HG03565 (cell line): ENCODE results near the gene THADA.

Experiments used
- ATAC-seq: cut with Tn5 transposase; IDR thresholded peaks from one replicate; pipeline ENCODE4 v1.9.1; 2021; ENCODE audit warnings: mild to moderate bottlenecking, moderate library complexity; ENCODE audit not compliant: unreplicated experiment

Gene THADA

DNA sequence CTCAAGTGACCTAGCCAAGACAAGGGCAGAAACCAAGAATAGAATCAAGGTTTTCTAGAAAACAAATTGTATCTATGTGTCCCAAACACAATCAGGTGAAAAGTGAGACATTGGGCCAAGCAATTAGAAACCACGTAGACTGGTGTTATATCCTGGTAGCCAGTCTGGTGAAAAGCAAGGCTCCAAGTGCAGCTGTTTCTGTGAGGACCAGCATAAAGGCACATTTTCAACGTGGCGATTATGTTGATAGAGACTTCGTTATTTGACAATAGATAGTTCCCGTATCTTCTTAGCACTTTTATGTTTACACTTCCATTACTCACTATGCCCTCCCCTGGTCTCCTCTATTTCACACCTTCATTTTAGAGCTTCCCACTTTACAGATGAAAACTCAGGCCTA is 266.2 kb downstream of the THADA start:
- no peak for ATAC-seq

DNA sequence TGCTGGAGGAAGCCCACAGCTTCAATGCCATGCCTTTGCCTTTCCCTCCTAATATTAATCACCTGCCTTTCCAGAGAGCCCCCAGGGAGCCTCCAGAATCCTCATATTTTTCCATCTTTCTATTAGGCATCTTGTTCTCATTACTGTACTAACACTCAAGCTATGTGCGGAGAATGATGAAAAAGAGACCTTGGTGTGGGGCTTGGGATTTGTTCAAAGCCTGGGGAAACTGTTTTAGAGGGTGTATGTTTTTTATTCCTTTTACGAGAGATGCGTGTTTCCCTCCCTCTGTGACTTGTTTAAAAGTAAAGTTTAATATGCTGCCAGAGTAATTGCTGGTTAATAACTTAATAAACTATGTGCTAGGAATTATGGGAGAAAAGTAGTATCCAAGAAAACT is 267.0 kb downstream of the THADA start:
- no peak for ATAC-seq

DNA sequence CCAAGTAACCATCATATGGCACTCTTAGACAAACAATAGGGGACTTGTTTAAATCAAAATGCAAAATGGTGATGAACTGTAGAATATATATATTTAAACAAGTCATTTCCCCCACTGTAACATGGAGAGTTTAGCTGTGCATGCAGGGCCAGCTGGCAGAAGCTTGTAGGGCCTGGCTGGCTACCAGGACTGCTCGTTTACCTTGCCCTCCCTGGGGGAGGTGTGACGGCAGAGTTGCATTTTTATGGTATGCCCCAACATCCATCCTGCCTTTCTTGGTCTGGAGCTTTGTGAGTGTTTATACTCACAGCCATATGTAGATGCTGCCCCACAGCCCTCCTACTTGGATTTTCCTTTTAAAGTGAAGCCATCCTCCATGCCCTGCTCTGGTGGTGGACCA is 267.7 kb downstream of the THADA start:
- no peak for ATAC-seq

DNA sequence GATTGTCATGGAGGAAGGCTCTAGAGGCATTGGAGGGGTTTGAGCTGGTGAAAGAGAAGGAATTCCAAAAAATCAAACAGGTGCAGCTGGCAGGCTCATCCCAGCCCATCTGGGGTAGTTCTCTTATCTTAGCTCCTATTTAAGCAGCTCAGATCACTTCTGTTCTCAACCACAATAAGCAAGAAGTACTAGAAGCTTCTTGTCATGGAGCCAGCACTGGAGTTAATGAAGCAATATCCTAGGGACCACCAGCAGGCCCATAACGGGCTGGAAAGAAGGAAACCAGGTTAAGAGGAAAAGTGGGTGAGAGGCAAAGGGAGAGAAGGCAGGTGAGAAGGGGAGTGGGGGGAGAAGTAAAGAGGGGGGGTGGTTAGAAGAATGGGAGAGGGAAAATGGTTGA is 268.7 kb downstream of the THADA start:
- no peak for ATAC-seq

DNA sequence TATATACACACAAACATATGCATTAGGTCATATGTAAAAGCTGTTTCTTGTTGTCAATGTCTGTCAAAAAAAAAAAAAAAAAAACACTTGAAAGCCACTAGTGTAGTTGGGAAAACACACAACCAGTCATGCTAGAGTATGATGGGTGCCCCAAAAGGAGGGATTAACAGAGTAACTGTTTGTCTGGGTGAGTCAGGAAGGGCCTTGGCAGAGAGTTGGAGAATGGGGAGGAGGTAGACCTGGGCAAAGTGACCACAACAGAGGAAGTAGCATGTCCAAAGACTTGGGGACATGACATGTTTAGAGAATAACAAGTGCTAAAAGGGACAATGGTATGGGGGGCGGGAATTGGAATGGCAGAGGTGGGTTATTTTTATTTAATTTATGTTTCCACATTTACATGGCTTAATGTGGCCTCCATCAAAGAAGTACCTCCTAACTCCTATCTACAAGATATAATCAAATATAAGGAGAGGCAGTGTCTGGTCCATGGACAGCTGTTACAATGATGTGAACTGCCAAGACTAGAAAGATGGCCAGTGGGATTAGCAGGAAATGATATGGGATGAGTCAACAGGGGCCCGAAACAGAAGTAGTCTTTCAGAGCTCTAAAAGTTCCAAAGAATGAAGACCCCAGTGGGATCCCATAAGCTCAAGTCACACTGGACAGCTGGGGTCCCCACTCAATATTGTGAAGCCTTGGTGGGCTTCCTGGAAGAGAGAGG is 269.6 kb downstream of the THADA start:
- no peak for ATAC-seq

DNA sequence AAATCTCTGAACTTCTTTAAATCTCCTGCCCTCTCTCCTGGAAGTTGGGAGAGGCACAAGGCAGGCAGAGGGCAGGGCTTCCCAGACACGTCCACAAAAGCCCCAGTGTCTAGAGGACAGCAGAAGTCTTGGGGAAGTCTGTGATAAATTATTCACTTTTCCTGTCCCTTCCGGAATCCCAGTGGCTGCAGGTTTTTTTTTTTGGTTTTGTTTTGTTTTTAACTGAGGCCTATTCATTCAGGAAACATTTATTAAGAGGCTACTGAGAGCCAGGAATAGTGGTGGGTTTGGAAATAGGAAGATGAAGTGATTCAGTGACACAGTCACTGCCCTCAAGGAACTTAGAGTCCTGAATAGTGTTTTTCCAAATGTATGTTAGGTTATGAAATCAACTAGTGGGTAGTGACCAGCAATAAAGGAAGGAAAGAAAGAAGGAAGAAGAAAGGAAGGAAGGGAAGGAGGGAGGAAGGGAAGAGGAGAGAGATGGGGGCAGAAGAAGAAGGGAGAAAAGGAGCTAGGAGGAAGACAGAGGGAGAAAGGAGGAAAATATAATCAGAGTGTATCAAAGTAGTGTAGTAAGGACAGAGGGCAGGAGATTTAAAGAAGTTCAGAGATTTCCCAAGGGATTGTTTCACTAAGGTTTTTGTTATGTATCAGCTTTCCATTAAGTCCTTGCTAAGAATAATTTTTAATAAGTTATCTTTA is 270.6 kb downstream of the THADA start:
- ATAC-seq, result no peak

DNA sequence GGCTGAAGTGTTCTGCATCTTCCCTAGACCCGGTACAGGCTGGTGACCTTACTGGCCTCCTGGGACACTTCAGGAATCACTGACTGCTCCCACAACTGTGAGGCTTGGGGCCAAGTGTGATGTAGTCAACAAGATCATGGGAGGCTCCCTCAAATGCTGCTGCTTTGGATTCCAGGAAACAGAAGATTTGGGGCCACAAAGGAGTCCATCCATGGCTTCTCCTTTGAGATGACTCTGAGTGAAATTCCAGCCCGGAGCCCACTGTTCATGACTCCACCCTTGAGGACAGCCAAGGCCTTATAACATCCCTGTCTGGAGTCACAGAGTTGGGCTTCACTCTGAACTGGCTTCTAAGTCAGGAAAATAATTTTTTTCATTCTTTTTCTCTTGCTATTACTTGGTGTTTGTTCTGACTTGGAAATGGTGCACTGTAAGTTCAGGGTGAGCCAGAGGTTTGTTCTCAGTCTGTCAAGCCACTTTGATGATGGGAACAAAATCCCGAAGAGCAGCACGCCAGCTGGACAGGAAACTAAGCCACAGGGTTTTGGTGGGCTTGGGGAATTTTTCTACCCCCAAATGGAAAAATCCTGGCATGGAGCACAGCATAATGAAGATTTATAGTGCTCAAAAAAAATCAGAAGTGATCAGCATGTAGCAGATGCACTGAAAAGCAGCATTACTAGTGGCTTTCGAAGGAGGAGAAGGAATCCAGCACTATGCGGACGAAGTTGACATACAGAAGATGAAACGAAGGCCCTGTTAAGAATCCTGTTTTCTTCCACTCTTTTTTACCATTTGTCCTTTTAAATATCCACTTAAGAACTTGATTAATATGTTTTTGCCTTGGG is 271.4 kb downstream of the THADA start:
- ATAC-seq, result no peak

DNA sequence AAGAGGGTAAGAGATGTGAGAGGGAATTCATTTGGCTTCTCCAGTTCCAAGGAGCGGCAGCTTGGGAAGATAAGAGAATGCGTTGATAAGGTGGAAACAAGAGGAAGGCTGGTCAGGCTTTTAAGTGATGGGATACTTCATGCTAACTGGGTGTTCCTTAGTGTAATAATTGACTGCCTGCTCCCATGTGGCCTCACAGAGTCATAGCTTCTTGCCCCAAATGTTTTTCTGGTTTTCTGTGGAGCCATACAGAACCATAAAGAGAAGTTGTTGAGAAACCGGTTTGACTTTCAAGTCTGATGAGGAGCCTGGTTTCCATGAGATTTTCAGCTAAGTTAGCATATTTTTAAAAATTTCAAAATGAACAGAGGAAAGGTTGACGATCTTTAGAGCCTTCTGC is 272.0 kb downstream of the THADA start:
- ATAC-seq, result no peak

DNA sequence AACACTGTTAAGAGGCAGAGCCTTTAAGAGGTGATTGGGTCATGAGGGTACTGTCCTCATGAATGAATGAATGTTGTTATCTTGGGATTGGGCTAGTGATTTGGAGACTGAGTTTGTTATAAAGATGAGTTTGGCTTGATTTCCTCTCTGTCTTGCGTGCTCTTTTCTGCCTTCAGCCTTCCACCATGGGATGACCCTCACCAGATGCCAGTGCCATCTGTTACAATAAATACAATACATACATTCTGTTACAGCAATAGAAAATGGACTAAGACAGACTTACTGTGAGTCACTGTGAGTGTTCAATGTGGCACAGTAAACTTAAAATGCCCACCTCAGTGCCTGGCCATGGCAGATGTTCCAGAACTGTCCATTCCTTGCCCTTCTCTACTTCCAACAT is 274.4 kb downstream of the THADA start:
- ATAC-seq, result no peak

DNA sequence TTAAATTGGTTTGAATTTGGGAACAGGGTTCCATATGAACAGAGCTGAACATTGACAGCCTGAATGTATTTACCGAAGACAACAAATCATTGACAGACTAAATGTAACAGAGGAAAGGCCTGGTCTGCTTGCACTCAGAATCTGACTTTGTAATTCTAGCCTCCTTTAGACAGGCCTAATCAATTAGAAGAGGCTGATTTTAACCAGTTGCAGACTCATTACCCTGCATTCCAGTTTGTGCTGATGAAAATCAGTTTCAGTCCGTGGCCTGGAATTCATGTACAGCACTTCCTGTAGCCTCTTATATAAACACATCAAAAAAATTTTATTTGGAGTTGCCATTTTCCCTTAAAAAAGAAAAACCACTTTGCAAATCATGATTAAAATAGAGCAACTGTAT is 276.3 kb downstream of the THADA start:
- ATAC-seq, result no peak

DNA sequence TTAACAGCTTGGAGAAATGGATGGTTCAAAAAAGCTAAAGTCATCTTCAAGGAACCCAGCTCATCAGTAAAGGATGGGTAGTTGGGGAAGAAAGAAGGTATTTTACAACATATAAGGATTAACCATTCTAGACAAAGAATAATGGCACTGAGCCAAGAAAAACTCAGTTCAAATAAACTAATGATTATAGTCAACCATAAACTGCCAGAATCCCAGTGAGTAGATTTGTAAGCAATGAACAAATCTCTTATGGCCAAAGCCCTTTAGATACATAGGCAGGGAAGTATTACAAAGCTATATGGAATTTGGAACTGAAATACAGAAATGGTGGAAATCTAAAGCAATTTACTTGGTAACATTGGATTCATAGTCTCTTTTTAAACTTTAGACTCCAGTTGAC is 277.0 kb downstream of the THADA start:
- ATAC-seq, result no peak

DNA sequence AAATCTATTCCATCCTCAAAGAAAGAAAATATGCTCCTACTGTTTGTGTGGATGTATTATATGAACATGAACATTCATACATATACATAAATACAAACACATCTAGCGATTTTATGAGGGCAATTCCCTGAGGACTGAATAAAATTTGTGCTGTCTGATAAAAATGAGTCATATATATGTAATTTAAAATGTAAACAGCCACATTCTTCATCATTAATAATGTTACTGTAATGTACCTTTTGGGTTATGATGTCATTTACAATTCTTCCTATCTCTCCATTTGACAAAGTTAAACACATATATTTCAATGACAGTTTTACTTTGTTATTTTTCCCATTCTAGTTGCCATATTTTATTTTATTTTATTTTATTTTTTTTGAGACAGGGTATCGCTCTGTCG is 278.2 kb downstream of the THADA start:
- no peak for ATAC-seq

DNA sequence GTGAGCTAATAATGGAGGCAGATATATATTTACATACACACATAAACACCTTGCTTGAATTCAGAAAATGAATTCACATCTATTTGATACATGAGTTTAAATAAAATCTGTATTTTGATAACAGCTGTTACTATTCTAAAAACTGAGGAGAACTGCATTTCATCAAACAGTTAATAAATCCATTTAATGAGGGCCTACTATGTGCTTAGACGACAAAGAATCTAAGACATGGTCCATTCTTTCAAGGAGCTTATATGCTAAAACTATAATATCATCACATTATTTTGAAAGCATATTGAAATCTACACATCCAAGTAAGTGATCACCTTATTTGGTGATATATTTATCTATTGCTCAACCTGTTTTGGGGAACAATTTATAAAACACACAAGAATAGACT is 278.6 kb downstream of the THADA start:
- ATAC-seq, result no peak

DNA sequence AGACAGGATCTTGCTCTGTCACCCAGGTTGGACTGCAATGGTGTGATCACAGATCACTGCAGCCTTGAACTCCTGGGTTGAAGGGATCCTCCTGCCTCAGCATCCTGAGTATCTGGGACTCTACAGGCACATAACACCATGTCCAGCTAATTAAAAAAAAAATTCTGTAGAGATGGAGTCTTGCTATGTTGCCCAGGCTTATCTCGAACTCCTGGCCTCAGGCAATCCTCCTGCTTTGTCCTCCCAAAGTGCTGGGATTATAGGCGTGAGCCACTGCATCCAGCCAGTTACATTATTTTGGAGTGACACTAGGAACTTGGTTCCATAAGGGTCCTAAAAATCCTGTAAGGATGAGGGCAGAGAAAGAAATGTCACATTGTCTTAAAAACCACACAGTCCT is 280.4 kb downstream of the THADA start:
- ATAC-seq, result no peak

DNA sequence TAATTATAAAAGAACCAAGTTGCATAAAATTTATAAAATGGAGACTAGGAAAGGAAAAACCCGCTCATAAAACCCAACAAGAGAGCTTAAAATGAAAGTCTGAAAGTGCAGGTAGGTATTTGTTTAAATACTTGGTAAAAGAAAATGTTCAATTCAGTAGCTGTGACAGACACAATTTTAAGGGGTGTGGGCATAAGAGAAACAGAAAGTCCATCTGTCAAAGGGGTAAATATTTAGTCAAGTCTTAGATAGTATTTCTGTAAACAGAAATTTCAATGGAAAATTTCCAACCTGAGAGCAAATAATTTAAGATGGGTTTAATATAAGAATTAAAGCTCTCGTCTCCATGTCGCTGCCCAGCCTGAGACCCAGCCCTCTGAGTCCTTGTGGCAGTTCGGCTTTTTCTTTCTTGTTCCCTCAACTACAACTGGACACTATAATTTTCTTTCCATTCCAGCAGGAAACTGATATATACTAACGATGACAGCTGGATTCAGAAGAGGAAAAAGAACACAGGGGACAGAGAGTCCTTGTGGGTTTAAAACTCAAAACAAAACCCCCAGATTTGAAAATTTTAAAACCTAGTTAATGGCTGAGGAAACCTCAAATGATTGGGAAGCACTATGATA is 281.4 kb downstream of the THADA start:
- ATAC-seq, result no peak

DNA sequence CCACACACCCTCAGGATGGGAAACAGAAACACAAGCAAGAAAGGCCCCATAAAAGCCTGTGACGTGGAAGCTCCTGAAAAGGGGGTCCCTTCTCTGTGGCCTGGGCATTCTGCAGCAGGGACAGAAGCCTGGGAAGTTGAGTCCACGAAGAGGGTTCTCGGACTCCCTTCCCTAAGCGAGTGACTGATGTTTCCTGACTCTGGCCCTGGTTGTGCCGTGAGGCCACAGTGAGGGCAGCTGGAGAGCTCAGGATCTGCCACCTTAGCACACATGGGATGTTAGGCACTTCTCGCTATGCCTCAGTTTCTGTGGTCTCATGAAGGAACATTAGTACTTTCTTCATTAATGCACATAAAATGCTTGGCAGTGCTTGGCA is 282.2 kb downstream of the THADA start:
- ATAC-seq, result no peak

DNA sequence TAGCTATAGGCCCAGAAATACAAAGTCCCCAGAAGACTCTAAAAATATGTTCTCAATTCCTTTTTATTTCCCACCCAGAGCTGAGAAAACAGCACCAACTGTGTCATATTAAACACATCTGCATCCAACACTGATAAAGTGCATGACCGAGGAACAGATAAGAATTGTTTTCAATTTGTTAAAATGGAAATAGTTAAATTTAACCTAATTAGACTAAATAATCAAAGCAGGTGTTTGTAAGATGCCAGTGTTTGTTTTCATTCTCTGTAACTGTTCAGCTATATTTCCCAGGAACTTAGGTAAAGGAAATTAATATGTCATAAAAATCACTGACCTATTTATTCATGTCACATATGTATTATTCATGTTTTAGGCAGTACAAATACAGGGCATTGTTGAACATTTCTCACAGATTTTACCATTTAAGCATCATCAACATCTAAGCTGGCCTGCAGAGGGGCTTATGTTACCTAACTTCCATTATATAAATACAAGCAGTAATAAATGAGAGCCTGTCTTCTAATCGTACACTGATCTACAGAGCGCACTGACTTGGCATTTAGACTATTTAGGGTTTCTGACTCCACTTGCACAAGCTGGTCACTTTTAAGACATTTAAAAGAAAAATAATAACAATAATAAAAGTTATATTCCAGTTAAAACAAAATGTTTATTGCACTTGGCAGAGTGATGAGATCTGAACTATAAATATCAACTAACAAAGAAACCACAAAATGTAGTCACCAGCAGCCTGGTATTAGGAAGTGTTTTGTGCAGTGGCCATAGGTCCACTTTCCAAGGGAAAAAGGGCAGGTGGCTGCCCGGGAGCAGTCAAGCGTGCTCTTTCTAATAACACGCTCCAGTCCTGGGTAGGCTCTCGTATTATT is 282.8 kb downstream of the THADA start:
- no peak for ATAC-seq

DNA sequence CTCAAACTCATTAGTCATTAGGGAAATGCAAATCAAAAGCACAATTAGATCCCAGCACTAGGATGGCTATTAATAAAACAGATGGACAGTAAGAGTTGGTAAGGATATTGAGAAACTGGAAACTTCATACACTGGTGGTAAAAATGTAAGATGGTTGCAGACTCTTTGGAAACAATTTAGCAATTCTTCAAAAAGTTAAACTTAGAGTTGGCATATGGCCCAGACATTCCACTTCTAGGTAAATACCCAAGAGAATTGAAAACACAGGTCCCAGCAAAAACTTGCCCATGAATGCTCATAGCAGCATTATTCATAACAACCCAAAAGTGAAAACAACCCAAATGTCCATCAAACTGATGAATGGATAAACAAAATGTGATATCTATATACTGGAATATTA is 284.6 kb downstream of the THADA start:
- no peak for ATAC-seq

DNA sequence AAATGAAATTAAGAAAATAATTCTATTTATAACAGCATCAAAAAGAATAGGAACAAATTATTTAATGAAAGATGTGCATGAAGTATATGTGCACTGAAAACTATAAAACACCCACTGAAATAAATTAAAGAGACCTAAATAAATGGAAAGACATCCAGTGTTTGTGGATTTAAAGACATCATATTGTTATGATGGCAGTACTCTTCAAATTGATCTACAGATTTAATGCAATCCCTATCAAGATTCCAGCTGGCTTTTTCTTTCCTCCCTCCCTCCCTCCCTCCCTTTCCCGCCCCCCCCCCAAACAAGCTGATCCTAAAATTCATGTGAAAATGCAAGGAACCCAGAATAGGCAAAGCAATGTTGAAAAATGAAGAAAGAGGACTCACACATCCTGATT is 285.9 kb downstream of the THADA start:
- no peak for ATAC-seq

DNA sequence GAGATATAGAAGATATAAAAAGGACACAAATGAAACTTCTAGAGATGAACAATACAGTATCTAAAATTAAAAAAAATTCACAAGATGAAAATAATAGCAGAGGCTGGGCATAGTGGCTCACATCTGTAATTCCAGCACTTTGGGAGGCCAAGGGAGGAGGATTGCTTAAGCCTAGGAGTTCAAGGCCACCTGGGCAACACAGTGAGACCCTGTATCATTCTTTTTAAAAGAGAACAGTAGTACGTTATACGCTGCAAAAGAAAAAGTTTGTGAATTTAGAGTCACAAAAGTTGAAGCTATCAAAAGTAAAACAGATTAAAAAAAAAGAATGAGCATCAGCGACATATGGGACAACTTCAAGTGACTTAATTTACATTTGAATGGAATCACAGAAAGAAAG is 287.9 kb downstream of the THADA start:
- no peak for ATAC-seq

DNA sequence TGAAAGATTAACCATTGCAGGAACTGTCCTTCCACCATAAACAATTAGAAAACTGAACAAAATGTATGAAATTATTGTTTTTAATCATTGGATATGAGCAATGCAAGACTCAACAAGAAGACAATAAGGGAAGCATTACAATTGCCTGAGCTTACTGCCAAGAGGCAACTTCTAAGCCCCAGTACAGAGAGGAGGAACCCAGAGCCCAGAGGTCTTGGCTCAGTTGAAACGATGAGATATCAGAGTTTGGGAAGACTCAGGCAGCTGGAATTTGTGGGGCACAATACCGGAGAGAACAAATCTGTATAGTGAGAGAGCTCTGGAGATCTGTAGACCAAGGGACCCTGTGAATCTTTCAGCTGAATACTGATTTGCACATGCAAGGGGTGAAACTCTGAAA is 288.8 kb downstream of the THADA start:
- no peak for ATAC-seq
